Hepatocyte (in vitro differentiated cells): ENCODE data around the gene DDC.

ENCODE experiments used
- EZH2 ChIP-seq: fragments of 200-600 bp; sonication (generic); IDR thresholded peaks from 2 replicates; pipeline ENCODE4 v1.6.1; 2016; ENCODE audit warnings: antibody characterized with exemption, mild to moderate bottlenecking, borderline replicate concordance
- TF ChIP-seq, protein P1 (sequence below): fragments of 200-600 bp; sonication (generic); IDR thresholded peaks from 2 replicates; pipeline ENCODE4 v1.5.1; 2016; ENCODE audit warnings: antibody characterized with exemption, mild to moderate bottlenecking; ENCODE audit not compliant: poor library complexity

DNA sequence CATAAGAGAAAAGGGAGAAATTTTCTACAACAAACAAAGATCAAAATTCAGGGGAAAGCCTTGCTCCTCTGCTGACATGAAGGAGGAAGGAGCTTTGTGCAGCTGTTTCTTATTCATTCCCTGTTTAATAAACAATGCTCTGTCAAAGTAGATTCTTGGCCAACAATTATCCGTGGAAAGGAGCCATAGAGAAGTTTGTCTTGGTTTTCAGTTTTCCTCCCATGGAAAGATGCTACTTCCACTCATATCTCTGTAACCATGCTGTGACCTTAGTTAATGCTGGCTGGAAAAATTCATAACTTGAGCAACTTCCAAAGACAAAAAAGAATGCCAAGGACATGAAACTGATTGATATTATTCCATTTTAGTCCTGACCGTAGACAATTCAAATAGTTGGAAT is 8.1 kb downstream of the DDC start:
- TF ChIP-seq, protein P1, sequence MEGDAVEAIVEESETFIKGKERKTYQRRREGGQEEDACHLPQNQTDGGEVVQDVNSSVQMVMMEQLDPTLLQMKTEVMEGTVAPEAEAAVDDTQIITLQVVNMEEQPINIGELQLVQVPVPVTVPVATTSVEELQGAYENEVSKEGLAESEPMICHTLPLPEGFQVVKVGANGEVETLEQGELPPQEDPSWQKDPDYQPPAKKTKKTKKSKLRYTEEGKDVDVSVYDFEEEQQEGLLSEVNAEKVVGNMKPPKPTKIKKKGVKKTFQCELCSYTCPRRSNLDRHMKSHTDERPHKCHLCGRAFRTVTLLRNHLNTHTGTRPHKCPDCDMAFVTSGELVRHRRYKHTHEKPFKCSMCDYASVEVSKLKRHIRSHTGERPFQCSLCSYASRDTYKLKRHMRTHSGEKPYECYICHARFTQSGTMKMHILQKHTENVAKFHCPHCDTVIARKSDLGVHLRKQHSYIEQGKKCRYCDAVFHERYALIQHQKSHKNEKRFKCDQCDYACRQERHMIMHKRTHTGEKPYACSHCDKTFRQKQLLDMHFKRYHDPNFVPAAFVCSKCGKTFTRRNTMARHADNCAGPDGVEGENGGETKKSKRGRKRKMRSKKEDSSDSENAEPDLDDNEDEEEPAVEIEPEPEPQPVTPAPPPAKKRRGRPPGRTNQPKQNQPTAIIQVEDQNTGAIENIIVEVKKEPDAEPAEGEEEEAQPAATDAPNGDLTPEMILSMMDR = no peak
- TF ChIP-seq EZH2 = no peak
